CD4-positive, alpha-beta T cell treated with Interleukin-2 at 100 ng/mL for 4 hours (primary cell): Measurements from ENCODE around the gene CDH18.

Experiments
- DNase-seq: peaks from one replicate; pipeline ENCODE4 v3.0.0-alpha.2; 2020; ENCODE audit warnings: low spot score

The CDH18 gene

DNA sequence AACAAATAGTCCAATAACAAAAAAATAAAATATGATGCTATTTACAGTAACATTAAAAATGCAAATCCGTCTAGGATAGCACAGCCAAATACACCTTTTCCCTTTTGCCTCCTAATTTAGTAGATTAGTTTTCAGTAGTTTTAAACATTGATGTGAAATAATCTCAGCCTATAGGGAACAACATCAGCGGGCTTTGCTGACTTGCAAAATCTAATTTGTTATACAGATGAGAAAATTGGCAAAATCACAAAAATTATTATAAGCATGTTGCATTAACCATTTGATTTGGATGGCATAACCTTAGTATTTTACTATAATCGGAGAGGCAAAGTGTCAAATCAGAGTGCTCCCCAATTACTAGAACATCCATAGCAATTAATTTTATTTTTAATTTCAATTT lies 563.5 kb downstream of the CDH18 start:
- no peak for DNase-seq
